H9 (cell line): ENCODE data around the gene BHLHE23. TPM values are rescaled to one million over a fixed set of nuclear protein-coding genes. Genes with fewer than 3 reads are reported as not detected.

Experiments
- DNase-seq: peaks from one replicate; pipeline ENCODE4 v3.0.0-alpha.2; 2017
- H2AFZ ChIP-seq: one replicate; pipeline ENCODE4 v1.6.1; 2013; ENCODE audit warnings: mild to moderate bottlenecking, low read length, control low read depth, moderate library complexity
- H2AK5ac ChIP-seq: 2 replicates; pipeline ENCODE4 v1.6.1; 2013; ENCODE audit warnings: low read length, control low read depth, mixed read lengths; ENCODE audit not compliant: insufficient read length
- H2BK120ac ChIP-seq: one replicate; pipeline ENCODE4 v1.6.1; 2013; ENCODE audit warnings: low read depth, mild to moderate bottlenecking, low read length, control low read depth, inconsistent platforms; ENCODE audit not compliant: poor library complexity, severe bottlenecking
- H2BK12ac ChIP-seq: 2 replicates; pipeline ENCODE4 v1.6.1; 2013; ENCODE audit warnings: low read length, control low read depth, mixed read lengths, low read depth; ENCODE audit not compliant: insufficient read length
- H2BK15ac ChIP-seq: 2 replicates; pipeline ENCODE4 v1.6.1; 2013; ENCODE audit warnings: low read depth, low read length, control low read depth
- H2BK20ac ChIP-seq: one replicate; pipeline ENCODE4 v1.6.1; 2013; ENCODE audit warnings: low read depth, mild to moderate bottlenecking, low read length, control low read depth, inconsistent platforms; ENCODE audit not compliant: poor library complexity, severe bottlenecking
- H2BK5ac ChIP-seq: 2 replicates; pipeline ENCODE4 v1.6.1; 2013; ENCODE audit warnings: low read length, control low read depth, mixed read lengths; ENCODE audit not compliant: insufficient read length
- H3K14ac ChIP-seq: 2 replicates; pipeline ENCODE4 v1.6.1; 2013; ENCODE audit warnings: low read length, control low read depth; ENCODE audit not compliant: insufficient read depth
- H3K18ac ChIP-seq: 2 replicates; pipeline ENCODE4 v1.6.1; 2013; ENCODE audit warnings: low read depth, mild to moderate bottlenecking, mixed read lengths, low read length, control low read depth; ENCODE audit not compliant: insufficient read length
- H3K23ac ChIP-seq: 2 replicates; pipeline ENCODE4 v1.6.1; 2013; ENCODE audit warnings: low read length, control low read depth, mixed read lengths, low read depth; ENCODE audit not compliant: insufficient read length
- H3K23me2 ChIP-seq: 2 replicates; pipeline ENCODE4 v1.6.1; 2013; ENCODE audit warnings: low read depth, mild to moderate bottlenecking, mixed read lengths, low read length, control low read depth; ENCODE audit not compliant: insufficient read length, poor library complexity, severe bottlenecking
- H3K27ac ChIP-seq: 2 replicates; pipeline ENCODE4 v1.5.1; 2013; ENCODE audit warnings: low read length, control low read depth, mixed read lengths, low read depth; ENCODE audit not compliant: insufficient read length
- H3K27me3 ChIP-seq: 2 replicates; pipeline ENCODE4 v1.6.1; 2013; ENCODE audit warnings: low read length, control low read depth, inconsistent platforms; ENCODE audit not compliant: insufficient read depth
- H3K4ac ChIP-seq: 2 replicates; pipeline ENCODE4 v1.6.1; 2013; ENCODE audit warnings: low read depth, mild to moderate bottlenecking, control low read depth, inconsistent platforms, low read length, moderate library complexity
- H3K4me1 ChIP-seq: 2 replicates; pipeline ENCODE4 v1.6.1; 2013; ENCODE audit warnings: low read length, control low read depth, inconsistent platforms; ENCODE audit not compliant: insufficient read depth
- H3K4me2 ChIP-seq: 2 replicates; pipeline ENCODE4 v1.6.1; 2013; ENCODE audit warnings: low read length, control low read depth, mixed read lengths; ENCODE audit not compliant: insufficient read length, insufficient read depth
- H3K56ac ChIP-seq: 2 replicates; pipeline ENCODE4 v1.6.1; 2013; ENCODE audit warnings: low read depth, mild to moderate bottlenecking, mixed read lengths, low read length, control low read depth; ENCODE audit not compliant: insufficient read length
- H3K79me1 ChIP-seq: 2 replicates; pipeline ENCODE4 v1.6.1; 2013; ENCODE audit warnings: low read depth, mild to moderate bottlenecking, moderate library complexity, low read length, control low read depth, inconsistent platforms; ENCODE audit not compliant: insufficient read depth, poor library complexity, severe bottlenecking
- H3K79me2 ChIP-seq: 2 replicates; pipeline ENCODE4 v1.6.1; 2013; ENCODE audit warnings: low read length, control low read depth, inconsistent platforms; ENCODE audit not compliant: insufficient read depth
- H3K9ac ChIP-seq: 2 replicates; pipeline ENCODE4 v1.6.1; 2013; ENCODE audit warnings: low read length, control low read depth, mixed read lengths; ENCODE audit not compliant: insufficient read length; ENCODE audit errors: extremely low read depth
- H3K9me3 ChIP-seq: one replicate; pipeline ENCODE4 v1.6.1; 2013; ENCODE audit warnings: low read depth, low read length, inconsistent platforms; ENCODE audit not compliant: control insufficient read depth
- H3T11ph ChIP-seq: one replicate; pipeline ENCODE4 v1.6.1; 2013; ENCODE audit warnings: mild to moderate bottlenecking, low read length, control low read depth, inconsistent platforms
- H4K20me1 ChIP-seq: one replicate; pipeline ENCODE4 v1.6.1; 2013; ENCODE audit not compliant: control insufficient read depth, insufficient read length, insufficient read depth
- H4K5ac ChIP-seq: 2 replicates; pipeline ENCODE4 v1.6.1; 2013; ENCODE audit warnings: low read depth, mild to moderate bottlenecking, mixed read lengths, low read length, control low read depth; ENCODE audit not compliant: insufficient read length
- H4K8ac ChIP-seq: replicated peaks from 2 replicates; pipeline ENCODE4 v1.6.1; 2013; ENCODE audit warnings: low read length, control low read depth, mixed read lengths, low read depth; ENCODE audit not compliant: insufficient read length
- H4K91ac ChIP-seq: 2 replicates; pipeline ENCODE4 v1.6.1; 2013; ENCODE audit warnings: low read depth, mild to moderate bottlenecking, moderate library complexity, mixed read lengths, low read length, control low read depth; ENCODE audit not compliant: insufficient read length
- H3K27ac Mint-ChIP-seq, 3 experiments: 2 replicates in 2 of 3; 3 replicates in 1 of 3; pipeline ENCODE4 v1.8.0; 2020 to 2021; ENCODE audit warnings: mixed read lengths in 3 of 3, mild to moderate bottlenecking in 1 of 3, moderate library complexity in 1 of 3
- H3K27me3 Mint-ChIP-seq: 2 replicates; pipeline ENCODE4 v1.8.0; 2021; ENCODE audit warnings: low read depth, mild to moderate bottlenecking, moderate library complexity, mixed read lengths
- H3K36me3 Mint-ChIP-seq, 3 experiments: 2 replicates in 2 of 3; 3 replicates in 1 of 3; pipeline ENCODE4 v1.8.0; 2020 to 2021; ENCODE audit warnings: low read depth in 3 of 3, mixed read lengths in 3 of 3; ENCODE audit not compliant: insufficient read depth in 1 of 3
- H3K4me1 Mint-ChIP-seq, 2 experiments: 2 replicates each; pipeline ENCODE4 v1.8.0; 2020; ENCODE audit warnings: mixed read lengths in 2 of 2
- H3K4me3 Mint-ChIP-seq, 2 experiments: 2 replicates in 1 of 2; 3 replicates in 1 of 2; pipeline ENCODE4 v1.8.0; 2020 to 2021; ENCODE audit warnings: mild to moderate bottlenecking in 2 of 2, mixed read lengths in 2 of 2, moderate library complexity in 1 of 2
- H3K9me3 Mint-ChIP-seq, 2 experiments: 2 replicates in 1 of 2; 3 replicates in 1 of 2; pipeline ENCODE4 v1.8.0; 2020; ENCODE audit warnings: mild to moderate bottlenecking in 2 of 2, mixed read lengths in 2 of 2, moderate library complexity in 1 of 2
- WGBS: extraction: QIAGEN DNeasy Blood & Tissue Kit; methylation state at CpG from one replicate; pipeline ENCODE4 v1.1.7; 2013; ENCODE audit warnings: missing lambda C conversion rate, low lambda C conversion rate, mixed read lengths; ENCODE audit not compliant: insufficient read length; ENCODE audit errors: extremely low coverage; 5-methylcytosine and 5-hydroxymethylcytosine counted together
- total RNA-seq: library from RNA; stranded (reverse); gene quantifications from 2 replicates; pipeline ENCODE4 v1.2.1, GENCODE V29; 2021
- TF ChIP-seq, protein P1 (sequence below): fragments of 200-600 bp; sonication (generic); conservative IDR thresholded peaks from 3 replicates; pipeline ENCODE4 v1.8.0; 2021; ENCODE audit warnings: antibody characterized with exemption, mild to moderate bottlenecking

BHLHE23 gene
- total RNA-seq, 1 experiment from 2014 or later, result 0.35 TPM

DNA sequence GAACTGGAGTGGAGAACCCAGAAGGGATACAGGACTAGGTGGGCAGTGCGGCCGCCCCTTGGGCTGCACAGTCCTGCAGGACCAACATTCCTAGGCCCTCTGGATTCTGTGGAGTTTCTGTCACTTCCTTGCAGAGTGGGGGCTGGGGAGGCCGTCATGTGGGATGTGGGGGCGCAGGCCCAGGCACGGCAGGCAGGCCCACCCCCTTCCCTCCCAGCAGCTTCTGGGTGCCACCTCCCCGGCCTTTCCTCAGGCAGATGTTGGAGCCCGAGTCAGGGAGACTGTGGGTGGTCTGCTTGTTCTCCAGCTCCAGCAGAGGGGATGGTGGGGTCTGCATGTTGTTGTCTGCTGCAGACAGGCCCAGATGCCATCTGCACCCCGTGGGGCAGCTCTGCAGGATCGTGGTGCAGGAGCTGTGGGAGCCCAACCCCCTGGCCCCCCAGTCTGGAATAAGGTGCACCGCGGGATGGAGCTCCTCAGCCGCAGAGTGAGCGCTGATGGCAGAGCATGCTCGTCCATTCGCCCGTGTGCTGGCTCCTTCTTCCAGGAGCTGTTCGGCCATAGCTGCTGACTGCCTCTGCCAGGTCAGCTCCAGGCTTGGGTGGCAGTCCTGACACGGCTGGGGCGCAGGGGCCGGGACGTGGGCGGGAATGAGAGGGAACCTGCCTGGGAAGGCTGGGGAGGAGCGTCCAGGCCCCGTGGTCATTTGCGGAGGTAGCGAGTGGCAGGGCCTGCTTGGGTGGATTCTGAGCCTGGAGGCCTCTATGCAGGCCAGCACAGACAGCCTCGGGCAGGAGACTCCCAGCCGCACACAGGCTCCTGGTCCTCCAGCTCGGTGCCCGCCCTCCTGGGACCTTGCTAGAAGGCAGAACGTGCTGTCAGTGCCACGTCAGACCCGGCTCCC lies 36.2 kb downstream of the BHLHE23 start:
- Histone ChIP-seq H3K56ac (no peak overlapping the region), H3K18ac (no peak overlapping the region), H2AK5ac (no peak overlapping the region), H3T11ph (no peak overlapping the region), H3K23ac (no peak overlapping the region), H2BK15ac (no peak overlapping the region), H3K4me1 (peaks cover 6% of the 10 kb centered on the region), H2AFZ (no peak overlapping the region), H3K79me1 (no peaks in the 10 kb centered on the region), H3K14ac (peak overlapping the region; percentile 36; the same call in 1 of the 2 replicates), H2BK12ac (no peak overlapping the region), H3K9me3 (no peaks in the 10 kb centered on the region), H2BK20ac (no peak overlapping the region), H4K91ac (no peak overlapping the region), H3K9ac (no peak overlapping the region), H2BK5ac (no peak overlapping the region), H4K20me1 (no peaks in the 10 kb centered on the region), H3K79me2 (no peaks in the 10 kb centered on the region), H4K5ac (no peak overlapping the region), H3K27ac (no peak overlapping the region), H3K27me3 (peaks cover 7% of the 10 kb centered on the region; the same call in 1 of the 2 replicates), H3K23me2 (peaks cover 3% of the 10 kb centered on the region), H3K4ac (no peak overlapping the region), H4K8ac (no peak overlapping the region), H2BK120ac (no peak overlapping the region), H3K4me2 (no peak overlapping the region)
- H3K36me3 Mint-ChIP-seq, result peaks cover 0 to 3% (median 2%) of the 10 kb centered on the region in 3 experiments; a peak in 2 of 7 replicates
- TF ChIP-seq, protein P1, sequence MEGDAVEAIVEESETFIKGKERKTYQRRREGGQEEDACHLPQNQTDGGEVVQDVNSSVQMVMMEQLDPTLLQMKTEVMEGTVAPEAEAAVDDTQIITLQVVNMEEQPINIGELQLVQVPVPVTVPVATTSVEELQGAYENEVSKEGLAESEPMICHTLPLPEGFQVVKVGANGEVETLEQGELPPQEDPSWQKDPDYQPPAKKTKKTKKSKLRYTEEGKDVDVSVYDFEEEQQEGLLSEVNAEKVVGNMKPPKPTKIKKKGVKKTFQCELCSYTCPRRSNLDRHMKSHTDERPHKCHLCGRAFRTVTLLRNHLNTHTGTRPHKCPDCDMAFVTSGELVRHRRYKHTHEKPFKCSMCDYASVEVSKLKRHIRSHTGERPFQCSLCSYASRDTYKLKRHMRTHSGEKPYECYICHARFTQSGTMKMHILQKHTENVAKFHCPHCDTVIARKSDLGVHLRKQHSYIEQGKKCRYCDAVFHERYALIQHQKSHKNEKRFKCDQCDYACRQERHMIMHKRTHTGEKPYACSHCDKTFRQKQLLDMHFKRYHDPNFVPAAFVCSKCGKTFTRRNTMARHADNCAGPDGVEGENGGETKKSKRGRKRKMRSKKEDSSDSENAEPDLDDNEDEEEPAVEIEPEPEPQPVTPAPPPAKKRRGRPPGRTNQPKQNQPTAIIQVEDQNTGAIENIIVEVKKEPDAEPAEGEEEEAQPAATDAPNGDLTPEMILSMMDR, result no peak
- peaks cover 3% of the 10 kb centered on the region in 2 experiments; a peak in 2 of 5 replicates for H3K9me3 Mint-ChIP-seq
- peaks cover 44% of the 10 kb centered on the region for H3K27me3 Mint-ChIP-seq
- no peak overlapping the region for H3K4me3 Mint-ChIP-seq
- no CpG with 5 or more reads among the region's 33 CpGs for WGBS
- H3K27ac Mint-ChIP-seq, result no peak overlapping the region
- no peak for DNase-seq
- H3K4me1 Mint-ChIP-seq, result peaks cover 20 to 25% of the 10 kb centered on the region in 2 experiments
